ENCODE data around the gene GDAP2. TPM values are rescaled to one million over a fixed set of nuclear protein-coding genes. Genes with fewer than 3 reads are reported as not detected.

Gene GDAP2
- 6.8 to 8.8 TPM (median 8.0 TPM) in 5 replicates for total RNA-seq (2022; extraction: Qiagen RNA extraction; ENCODE audit: low read depth)

GRCh38 chr1:117929343-117930172 is at the start of gene GDAP2, which contains the start of gene WDR3:
TSS of gene GDAP2 (minus strand) at chr1:117929621. CDS start at chr1:117920357, 9,264 bp downstream.
TSS of gene WDR3 (plus strand) at chr1:117929739. CDS start at chr1:117933320, 3,581 bp downstream.

Other genes starting within 250 kb of the GDAP2 start
- gene WDR3, start 118 bp upstream of the GDAP2 start, total RNA-seq (2022; extraction: Qiagen RNA extraction; ENCODE audit: low read depth): 25.0 to 34.5 TPM (median 29.2 TPM) in 5 replicates

Measured in A549 treated with GW870086 at 1 μM for 4 hours (cell line).